ENCODE data around the gene HSF5. TPM values are rescaled to one million over a fixed set of nuclear protein-coding genes. Genes with fewer than 3 reads are reported as not detected.

The HSF5 gene
- total and polyA plus RNA-seq, 2 of the 4 experiments (the other 2 are of a cell fraction), result not detected

DNA sequence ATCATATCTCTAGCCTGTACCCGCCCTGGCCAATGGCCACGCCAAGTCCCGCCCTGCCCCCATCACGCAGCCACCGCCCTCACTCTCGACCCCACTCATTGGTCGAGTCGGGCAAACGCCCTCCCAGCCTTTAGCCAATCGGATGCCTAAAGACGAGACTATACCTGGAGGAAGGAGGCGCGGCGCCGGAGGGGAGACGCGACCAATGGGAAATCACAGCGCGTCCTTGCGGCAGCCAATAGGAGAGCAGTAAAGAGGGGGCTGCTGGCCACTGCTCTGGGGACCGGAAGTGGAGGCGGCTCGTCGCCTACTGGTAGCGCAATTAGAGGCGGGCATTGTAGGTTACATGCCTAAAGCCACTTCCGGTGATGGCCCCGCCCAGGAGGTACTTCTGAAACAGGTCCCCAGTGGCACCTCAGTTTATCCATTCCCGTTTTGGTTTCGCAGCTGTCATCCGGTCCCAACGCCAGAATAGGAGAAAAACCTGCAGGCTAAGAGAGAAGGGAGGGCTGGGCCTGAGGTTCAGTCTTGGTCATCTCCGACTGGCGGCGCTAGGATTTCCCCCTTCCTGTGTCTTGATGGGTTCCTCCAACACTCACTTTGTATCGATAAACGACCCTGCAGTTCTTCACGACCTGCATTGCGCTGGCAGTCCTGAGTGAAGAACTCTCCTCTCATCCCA, 29.9 kb upstream of the HSF5 start:
- WGBS, 2 experiments (ENCODE audit: extremely low coverage in 2 of 2, insufficient read length in 1 of 2), result 0% methylated on average over 6 of the region's 39 CpGs; no CpG with 5 or more reads in 1 of the 2 experiments
- H3K4me3 ChIP-seq (ENCODE audit: insufficient read depth, low read depth, low read length), result peak overlapping the region; percentile 64
- H2BK20ac ChIP-seq (ENCODE audit: low read depth, low read length), result peak overlapping the region; percentile 63; the same call in 1 of the 2 replicates
- H2AFZ ChIP-seq (replicated peaks; ENCODE audit: low read length, poor library complexity), result peak overlapping the region; percentile 99
- peak overlapping the region; percentile 79 for H2BK5ac ChIP-seq (ENCODE audit: low read depth, low read length, poor library complexity, severe bottlenecking)
- peaks cover 12% of the 10 kb centered on the region; the same call in 1 of the 2 replicates for H3K4me1 ChIP-seq (ENCODE audit: control insufficient read depth, insufficient read depth, low read length)
- no peaks in the 10 kb centered on the region for H3K36me3 ChIP-seq (ENCODE audit: control insufficient read depth, insufficient read depth, low read length)
- H4K8ac ChIP-seq (ENCODE audit: low read depth in 2 of 2, low read length in 2 of 2), result peak overlapping the region; percentile 72 to 97
- ATAC-seq (ENCODE audit: low read depth) (peak; percentile 84), DNase-seq (peak; percentile 100)
- ChIA-PET CTCF (interaction anchor here (0.8 to 1.7 kb wide), 3 partner anchors 66 to 487 kb away, joined by 3 to 8 read pairs (median 5); no protein-coding TSS in a partner anchor), POLR2A (ENCODE audit: unreplicated experiment) (interaction anchor here (1.0 kb wide), 1 partner anchor 113 kb away, joined by 5 read pairs; no protein-coding TSS in a partner anchor)
- intact Hi-C loops (cut with micrococcal nuclease) (loop anchor here (1.0 to 10.0 kb wide), 8 partner anchors 69 to 487 kb away; partner anchors contain the start of genes RAD51C, SUPT4H1 and TEX14), in situ Hi-C loops (cut with MboI; ENCODE audit: low sequenced_read_pairs) (loop anchor here (10.0 kb wide), 1 partner anchor 117 kb away; no protein-coding TSS in a partner anchor), dilution Hi-C loops (cut with HindIII; ENCODE audit: low sequenced_read_pairs, unreplicated experiment) (no loop called here)
- peak overlapping the region; percentile 64 for H3K4me2 ChIP-seq (ENCODE audit: low read depth, low read length)
- peaks cover 11% of the 10 kb centered on the region; the same call in 1 of the 2 replicates for H3K9me1 ChIP-seq (ENCODE audit: insufficient read depth, low read length)
- H2AK9ac ChIP-seq (replicated peaks; ENCODE audit: low read depth, low read length, poor library complexity), result peak overlapping the region; percentile 97
- peak overlapping the region; percentile 93 for H3K14ac ChIP-seq (replicated peaks; ENCODE audit: low read depth, low read length)
- H4K91ac ChIP-seq (ENCODE audit: insufficient read depth, low read depth, low read length), result peak overlapping the region; percentile 93
- no peaks in the 10 kb centered on the region for H3K27me3 ChIP-seq (ENCODE audit: control insufficient read depth, insufficient read depth, low read length)
- H3K27ac ChIP-seq (ENCODE audit: insufficient read depth, low read length), result peak overlapping the region; percentile 80
- no peaks in the 10 kb centered on the region for H3K9me3 ChIP-seq (ENCODE audit: control insufficient read depth, insufficient read depth, low read length)
- peak overlapping the region; percentile 66; the same call in 1 of the 2 replicates for H2AK5ac ChIP-seq (ENCODE audit: low read depth, low read length)
- peak overlapping the region; percentile 90; the same call in 1 of the 3 replicates for H2BK15ac ChIP-seq (ENCODE audit: low read depth, low read length)
- H4K20me1 ChIP-seq (ENCODE audit: insufficient read depth, low read length), result no peaks in the 10 kb centered on the region
- H3K79me1 ChIP-seq (ENCODE audit: low read depth in 1 of 2, low read length in 2 of 2), result peaks cover 0 to 33% of the 10 kb centered on the region in 2 experiments; a peak in 2 of 4 replicates
- peak overlapping the region; percentile 48; the same call in 1 of the 2 replicates for H3K23ac ChIP-seq (ENCODE audit: low read depth, low read length)
- H4K5ac ChIP-seq (ENCODE audit: low read depth, low read length), result peak overlapping the region; percentile 83
- H3K56ac ChIP-seq (ENCODE audit: extremely low read depth, insufficient read depth, low read length), result peak overlapping the region; percentile 83
- H3K9ac ChIP-seq (ENCODE audit: low read depth, low read length), result peak overlapping the region; percentile 79
- peak overlapping the region; percentile 37 for H3K18ac ChIP-seq (ENCODE audit: low read depth, low read length)
- H2BK120ac ChIP-seq (ENCODE audit: low read depth, low read length), result peak overlapping the region; percentile 77
- peak overlapping the region; percentile 86 for H3K4ac ChIP-seq (ENCODE audit: low read depth, low read length)
- BruUV-seq (replicated peaks), result no TSS peak
- TF ChIP-seq MAFK (IDR thresholded peaks at IDR 0.05; ENCODE audit: low read depth, low read length) (no peak), CHD1 (IDR thresholded peaks at IDR 0.05; ENCODE audit: low read depth, low read length) (no peak), RFX5 (IDR thresholded peaks at IDR 0.05; ENCODE audit: low read depth, low read length) (0 out of 2 replicates have a peak, but pooled peaks have one; percentile 6), NFE2L2 (IDR thresholded peaks at IDR 0.05; ENCODE audit: low read depth, low read length) (no peak), MAZ (IDR thresholded peaks at IDR 0.05; ENCODE audit: borderline replicate concordance, low read depth, low read length) (peak; percentile 7; the same call in 1 of the 2 replicates), CEBPB (IDR thresholded peaks at IDR 0.05; ENCODE audit: low read depth, low read length) (peak; percentile 45), BHLHE40 (IDR thresholded peaks at IDR 0.05; ENCODE audit: low read depth, low read length) (no peak), USF2 (IDR thresholded peaks at IDR 0.05; ENCODE audit: low read depth, low read length) (peak; percentile 41; the same call in 1 of the 2 replicates), POLR2A (IDR thresholded peaks at IDR 0.05; ENCODE audit: low read depth, low read length) (0 out of 2 replicates have a peak, but pooled peaks have one; percentile 42), SMC3 (IDR thresholded peaks at IDR 0.05; ENCODE audit: low read depth, low read length) (no peak), ELK1 (IDR thresholded peaks at IDR 0.05; ENCODE audit: borderline replicate concordance, low read depth, low read length) (peak; percentile 85), RAD21 (IDR thresholded peaks at IDR 0.05; ENCODE audit: low read length) (no peak)
- TF ChIP-seq, protein P1, sequence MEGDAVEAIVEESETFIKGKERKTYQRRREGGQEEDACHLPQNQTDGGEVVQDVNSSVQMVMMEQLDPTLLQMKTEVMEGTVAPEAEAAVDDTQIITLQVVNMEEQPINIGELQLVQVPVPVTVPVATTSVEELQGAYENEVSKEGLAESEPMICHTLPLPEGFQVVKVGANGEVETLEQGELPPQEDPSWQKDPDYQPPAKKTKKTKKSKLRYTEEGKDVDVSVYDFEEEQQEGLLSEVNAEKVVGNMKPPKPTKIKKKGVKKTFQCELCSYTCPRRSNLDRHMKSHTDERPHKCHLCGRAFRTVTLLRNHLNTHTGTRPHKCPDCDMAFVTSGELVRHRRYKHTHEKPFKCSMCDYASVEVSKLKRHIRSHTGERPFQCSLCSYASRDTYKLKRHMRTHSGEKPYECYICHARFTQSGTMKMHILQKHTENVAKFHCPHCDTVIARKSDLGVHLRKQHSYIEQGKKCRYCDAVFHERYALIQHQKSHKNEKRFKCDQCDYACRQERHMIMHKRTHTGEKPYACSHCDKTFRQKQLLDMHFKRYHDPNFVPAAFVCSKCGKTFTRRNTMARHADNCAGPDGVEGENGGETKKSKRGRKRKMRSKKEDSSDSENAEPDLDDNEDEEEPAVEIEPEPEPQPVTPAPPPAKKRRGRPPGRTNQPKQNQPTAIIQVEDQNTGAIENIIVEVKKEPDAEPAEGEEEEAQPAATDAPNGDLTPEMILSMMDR (conservative IDR thresholded peaks at IDR 0.05; ENCODE audit: low read depth, low read length), result no peak

All from IMR-90 (cell line).